ENCODE data around the gene LYST. TPM values are rescaled to one million over a fixed set of nuclear protein-coding genes. Genes with fewer than 3 reads are reported as not detected.

Gene LYST
- total and polyA plus RNA-seq, 10 of the 15 experiments (the other 5 are each of a cell fraction or from before 2014, with no cell fraction given), result 3.3 to 28.1 (median 5.6) TPM

DNA sequence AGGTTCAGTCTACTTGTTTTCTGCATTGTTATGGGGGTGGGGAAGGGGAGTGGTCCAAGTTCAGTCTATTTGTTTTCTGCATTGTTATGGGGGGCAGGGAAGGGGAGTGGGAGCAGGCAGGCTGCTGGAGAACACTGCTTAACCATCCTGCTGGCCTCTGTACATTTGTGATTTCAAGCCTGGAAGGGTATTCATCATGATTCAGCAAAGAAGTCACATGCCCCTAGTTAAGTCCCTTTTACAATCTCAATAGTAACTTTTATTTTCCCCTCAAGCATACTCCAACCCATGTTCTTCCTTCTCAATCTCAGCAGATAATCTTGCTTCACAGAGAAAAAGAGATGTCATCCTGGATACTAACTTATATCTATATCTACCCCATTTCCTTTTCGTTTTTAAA lies 7.9 kb downstream of the LYST start:
- ATAC-seq, result no peak
- ChIA-PET POLR2A (interaction anchor here (0.9 kb wide), 1 partner anchor 10 kb away, joined by 3 read pairs; no protein-coding TSS in a partner anchor), SMC1A (ENCODE audit: uncharacterized antibody, unreplicated experiment) (interaction anchor here (1.0 to 2.4 kb wide), 9 partner anchors 7 to 113 kb away, joined by 3 to 19 read pairs (median 5); partner anchors contain the start of gene LYST), CTCF (interaction anchor here (1.4 to 3.0 kb wide), 5 partner anchors 7 to 113 kb away, joined by 5 to 13 read pairs (median 8); no protein-coding TSS in a partner anchor), RAD21 (ENCODE audit: unreplicated experiment) (interaction anchor here (1.0 to 2.0 kb wide), 5 partner anchors 10 to 114 kb away, joined by 3 to 11 read pairs (median 6); no protein-coding TSS in a partner anchor)
- no peak overlapping the region for H3K4me2 ChIP-seq (ENCODE audit: control insufficient read depth, insufficient read depth)
- no peak overlapping the region for H3K9ac ChIP-seq (ENCODE audit: control insufficient read depth, insufficient read depth, low read length)
- DNase-seq (ENCODE audit: low read depth, low spot score), result no peak
- H3K4me3 ChIP-seq, result no peak overlapping the region
- no peak for FAIRE-seq
- no peaks in the 10 kb centered on the region for H4K20me1 ChIP-seq (ENCODE audit: control insufficient read depth, insufficient read depth)
- H3K79me2 ChIP-seq (ENCODE audit: control insufficient read depth, insufficient read depth, low read length), result peaks cover 5% of the 10 kb centered on the region
- WGBS (ENCODE audit: insufficient coverage, insufficient replicate concordance, low lambda C conversion rate, missing lambda C conversion rate), result 63% methylated on average over 1 of the region's 1 CpG
- BruUV-seq (replicated peaks), result no TSS peak
- intact Hi-C loops (cut with micrococcal nuclease; ENCODE audit: unreplicated experiment), result no loop called here
- no peak overlapping the region for H3K27ac ChIP-seq (ENCODE audit: control insufficient read depth, insufficient read depth)
- in situ Hi-C loops (cut with MboI), result no loop called here
- no peak for TF ChIP-seq ZNF217 (IDR thresholded peaks at IDR 0.05)
- TF ChIP-seq, protein P1, sequence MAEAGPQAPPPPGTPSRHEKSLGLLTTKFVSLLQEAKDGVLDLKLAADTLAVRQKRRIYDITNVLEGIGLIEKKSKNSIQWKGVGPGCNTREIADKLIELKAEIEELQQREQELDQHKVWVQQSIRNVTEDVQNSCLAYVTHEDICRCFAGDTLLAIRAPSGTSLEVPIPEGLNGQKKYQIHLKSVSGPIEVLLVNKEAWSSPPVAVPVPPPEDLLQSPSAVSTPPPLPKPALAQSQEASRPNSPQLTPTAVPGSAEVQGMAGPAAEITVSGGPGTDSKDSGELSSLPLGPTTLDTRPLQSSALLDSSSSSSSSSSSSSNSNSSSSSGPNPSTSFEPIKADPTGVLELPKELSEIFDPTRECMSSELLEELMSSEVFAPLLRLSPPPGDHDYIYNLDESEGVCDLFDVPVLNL (IDR thresholded peaks at IDR 0.05; ENCODE audit: low read depth, low read length), result no peak
- TF ChIP-seq ZSCAN29 (IDR thresholded peaks at IDR 0.05), result no peak
- TF ChIP-seq, protein P2, sequence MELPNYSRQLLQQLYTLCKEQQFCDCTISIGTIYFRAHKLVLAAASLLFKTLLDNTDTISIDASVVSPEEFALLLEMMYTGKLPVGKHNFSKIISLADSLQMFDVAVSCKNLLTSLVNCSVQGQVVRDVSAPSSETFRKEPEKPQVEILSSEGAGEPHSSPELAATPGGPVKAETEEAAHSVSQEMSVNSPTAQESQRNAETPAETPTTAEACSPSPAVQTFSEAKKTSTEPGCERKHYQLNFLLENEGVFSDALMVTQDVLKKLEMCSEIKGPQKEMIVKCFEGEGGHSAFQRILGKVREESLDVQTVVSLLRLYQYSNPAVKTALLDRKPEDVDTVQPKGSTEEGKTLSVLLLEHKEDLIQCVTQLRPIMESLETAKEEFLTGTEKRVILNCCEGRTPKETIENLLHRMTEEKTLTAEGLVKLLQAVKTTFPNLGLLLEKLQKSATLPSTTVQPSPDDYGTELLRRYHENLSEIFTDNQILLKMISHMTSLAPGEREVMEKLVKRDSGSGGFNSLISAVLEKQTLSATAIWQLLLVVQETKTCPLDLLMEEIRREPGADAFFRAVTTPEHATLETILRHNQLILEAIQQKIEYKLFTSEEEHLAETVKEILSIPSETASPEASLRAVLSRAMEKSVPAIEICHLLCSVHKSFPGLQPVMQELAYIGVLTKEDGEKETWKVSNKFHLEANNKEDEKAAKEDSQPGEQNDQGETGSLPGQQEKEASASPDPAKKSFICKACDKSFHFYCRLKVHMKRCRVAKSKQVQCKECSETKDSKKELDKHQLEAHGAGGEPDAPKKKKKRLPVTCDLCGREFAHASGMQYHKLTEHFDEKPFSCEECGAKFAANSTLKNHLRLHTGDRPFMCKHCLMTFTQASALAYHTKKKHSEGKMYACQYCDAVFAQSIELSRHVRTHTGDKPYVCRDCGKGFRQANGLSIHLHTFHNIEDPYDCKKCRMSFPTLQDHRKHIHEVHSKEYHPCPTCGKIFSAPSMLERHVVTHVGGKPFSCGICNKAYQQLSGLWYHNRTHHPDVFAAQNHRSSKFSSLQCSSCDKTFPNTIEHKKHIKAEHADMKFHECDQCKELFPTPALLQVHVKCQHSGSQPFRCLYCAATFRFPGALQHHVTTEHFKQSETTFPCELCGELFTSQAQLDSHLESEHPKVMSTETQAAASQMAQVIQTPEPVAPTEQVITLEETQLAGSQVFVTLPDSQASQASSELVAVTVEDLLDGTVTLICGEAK (IDR thresholded peaks at IDR 0.05; ENCODE audit: borderline replicate concordance), result no peak
- no peak for TF ChIP-seq ZNF274 (IDR thresholded peaks at IDR 0.05; ENCODE audit: insufficient read depth, insufficient read length)
- TF ChIP-seq TCF12 (IDR thresholded peaks at IDR 0.05; ENCODE audit: low read depth, low read length), result no peak
- no peaks in the 10 kb centered on the region for H3K27me3 ChIP-seq (replicated peaks in 1 of 2; ENCODE audit: control insufficient read depth in 2 of 2, insufficient read depth in 2 of 2, low read length in 1 of 2)
- no peaks in the 10 kb centered on the region for H3K9me3 ChIP-seq (replicated peaks; ENCODE audit: control insufficient read depth, insufficient read depth, low read length)
- H3K4me1 ChIP-seq (ENCODE audit: control insufficient read depth, insufficient read depth, low read length), result peaks cover 7% of the 10 kb centered on the region; the same call in 1 of the 2 replicates
- no peak overlapping the region for H2AFZ ChIP-seq (ENCODE audit: control insufficient read depth, low read depth, low read length)
- H3K36me3 ChIP-seq (ENCODE audit: control insufficient read depth in 2 of 2, insufficient read depth in 2 of 2, low read length in 1 of 2), result no peaks in the 10 kb centered on the region
